ENCODE results near the gene UNC50.

Gene UNC50

DNA sequence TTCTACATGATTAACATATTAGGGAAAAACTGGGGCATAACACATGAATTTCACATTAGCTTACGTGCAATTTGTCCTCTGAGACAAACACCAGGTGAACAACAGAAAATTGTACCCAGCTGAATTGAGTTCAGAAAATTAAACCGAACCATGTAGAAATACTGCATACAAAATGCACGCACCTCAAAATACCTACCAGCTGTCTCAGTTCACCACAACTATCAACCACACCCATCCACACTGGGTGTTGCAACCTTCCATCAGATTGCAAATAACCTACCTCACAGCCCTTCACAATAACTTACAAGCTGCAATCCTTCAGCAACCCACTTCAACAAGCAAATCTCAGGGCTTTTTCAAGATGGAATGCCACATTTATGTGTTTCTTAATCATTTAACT lies 55.9 kb downstream of the UNC50 start:
- no peak overlapping the region for H3K4me3 ChIP-seq (ENCODE audit: low read length)

DNA sequence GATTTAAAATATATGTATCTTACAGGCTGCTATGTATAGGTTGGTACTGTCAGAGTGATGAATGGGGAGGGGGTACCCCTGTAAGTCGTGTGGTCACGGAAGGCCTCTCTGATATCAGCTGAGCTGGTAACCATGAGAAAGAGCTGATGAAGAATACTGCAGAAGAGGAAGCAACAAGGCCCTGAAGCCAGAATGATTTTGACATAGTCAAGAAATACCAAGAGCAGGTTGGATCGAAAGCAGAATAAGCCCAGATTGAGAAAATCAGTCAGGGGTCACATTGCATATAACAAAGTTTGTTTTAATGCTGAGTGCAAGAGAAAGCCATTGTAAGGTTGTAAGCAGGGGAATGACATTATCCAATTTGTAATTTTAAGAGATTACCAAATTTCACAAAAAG lies 57.3 kb downstream of the UNC50 start:
- H3K4me3 ChIP-seq (ENCODE audit: low read length): no peak overlapping the region
- TF ChIP-seq, protein P1, sequence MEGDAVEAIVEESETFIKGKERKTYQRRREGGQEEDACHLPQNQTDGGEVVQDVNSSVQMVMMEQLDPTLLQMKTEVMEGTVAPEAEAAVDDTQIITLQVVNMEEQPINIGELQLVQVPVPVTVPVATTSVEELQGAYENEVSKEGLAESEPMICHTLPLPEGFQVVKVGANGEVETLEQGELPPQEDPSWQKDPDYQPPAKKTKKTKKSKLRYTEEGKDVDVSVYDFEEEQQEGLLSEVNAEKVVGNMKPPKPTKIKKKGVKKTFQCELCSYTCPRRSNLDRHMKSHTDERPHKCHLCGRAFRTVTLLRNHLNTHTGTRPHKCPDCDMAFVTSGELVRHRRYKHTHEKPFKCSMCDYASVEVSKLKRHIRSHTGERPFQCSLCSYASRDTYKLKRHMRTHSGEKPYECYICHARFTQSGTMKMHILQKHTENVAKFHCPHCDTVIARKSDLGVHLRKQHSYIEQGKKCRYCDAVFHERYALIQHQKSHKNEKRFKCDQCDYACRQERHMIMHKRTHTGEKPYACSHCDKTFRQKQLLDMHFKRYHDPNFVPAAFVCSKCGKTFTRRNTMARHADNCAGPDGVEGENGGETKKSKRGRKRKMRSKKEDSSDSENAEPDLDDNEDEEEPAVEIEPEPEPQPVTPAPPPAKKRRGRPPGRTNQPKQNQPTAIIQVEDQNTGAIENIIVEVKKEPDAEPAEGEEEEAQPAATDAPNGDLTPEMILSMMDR (conservative IDR thresholded peaks at IDR 0.05; ENCODE audit: low read length): no peak
- no peak for DNase-seq (ENCODE audit: low read depth)

More for the DNA sequence above, 55.9 kb downstream of the UNC50 start:
- DNase-seq (ENCODE audit: low read depth): peak; percentile 25
- TF ChIP-seq, protein P1 (conservative IDR thresholded peaks at IDR 0.05; ENCODE audit: low read length): no peak

All from AG10803 (cell line).